Osteocyte (in vitro differentiated cells): ENCODE data around the gene PNRC1. TPM values are rescaled to one million over a fixed set of nuclear protein-coding genes. Genes with fewer than 3 reads are reported as not detected.

Experiments
- DNase-seq: peaks from one replicate; pipeline ENCODE4 v3.0.0; 2021; ENCODE audit warnings: mixed read lengths; ENCODE audit not compliant: unreplicated experiment; ENCODE audit errors: extremely low spot score
- H3K27ac Mint-ChIP-seq: one replicate; pipeline ENCODE4 v1.8.0; 2021; ENCODE audit warnings: mild to moderate bottlenecking, mixed read lengths; ENCODE audit not compliant: unreplicated experiment
- H3K27me3 Mint-ChIP-seq: one replicate; pipeline ENCODE4 v1.8.0; 2021; ENCODE audit warnings: mixed read lengths; ENCODE audit not compliant: unreplicated experiment
- H3K36me3 Mint-ChIP-seq: one replicate; pipeline ENCODE4 v1.8.0; 2021; ENCODE audit warnings: mixed read lengths; ENCODE audit not compliant: unreplicated experiment
- H3K4me1 Mint-ChIP-seq: one replicate; pipeline ENCODE4 v1.8.0; 2021; ENCODE audit warnings: mixed read lengths; ENCODE audit not compliant: unreplicated experiment
- H3K4me3 Mint-ChIP-seq: one replicate; pipeline ENCODE4 v1.8.0; 2021; ENCODE audit warnings: mild to moderate bottlenecking, moderate library complexity, mixed read lengths; ENCODE audit not compliant: unreplicated experiment
- H3K9me3 Mint-ChIP-seq: one replicate; pipeline ENCODE4 v1.8.0; 2021; ENCODE audit warnings: mixed read lengths; ENCODE audit not compliant: unreplicated experiment
- CTCF ChIP-seq: fragments of 200-600 bp; sonication (generic); IDR thresholded peaks from 2 replicates; pipeline ENCODE4 v1.5.0; 2021; ENCODE audit warnings: antibody characterized with exemption, mild to moderate bottlenecking, moderate library complexity
- total RNA-seq: library from RNA; stranded (reverse); gene quantifications from 2 replicates; pipeline ENCODE4 v1.2.1, GENCODE V29; 2021

The PNRC1 gene
- total RNA-seq, 1 donor from 2014 or later: 160 TPM

- Mint-ChIP-seq H3K27me3 (no peaks in the 10 kb centered on the region), H3K36me3 (peaks cover 2% of the 10 kb centered on the region), H3K9me3 (peaks cover 6% of the 10 kb centered on the region), H3K27ac (no peak overlapping the region), H3K4me1 (no peaks in the 10 kb centered on the region), H3K4me3 (no peak overlapping the region)
- DNase-seq: no peak
- no peak for TF ChIP-seq CTCF
Observed at GRCh38 chr6:89131599-89131998, 51.0 kb downstream of the PNRC1 start.

GRCh38 chr6:89132057-89132456 is 51.5 kb downstream of the PNRC1 start:
- no peak overlapping the region for H3K27ac Mint-ChIP-seq
- H3K4me1 Mint-ChIP-seq: no peaks in the 10 kb centered on the region
- no peak overlapping the region for H3K4me3 Mint-ChIP-seq
- H3K27me3 Mint-ChIP-seq: no peaks in the 10 kb centered on the region
- H3K9me3 Mint-ChIP-seq: peaks cover 6% of the 10 kb centered on the region
- no peak for DNase-seq
- TF ChIP-seq CTCF: no peak
- peaks cover 2% of the 10 kb centered on the region for H3K36me3 Mint-ChIP-seq

GRCh38 chr6:89133981-89134380 is 53.4 kb downstream of the PNRC1 start:
- DNase-seq: no peak
- peaks cover 6% of the 10 kb centered on the region for H3K4me1 Mint-ChIP-seq
- H3K36me3 Mint-ChIP-seq: no peaks in the 10 kb centered on the region
- H3K27ac Mint-ChIP-seq: no peak overlapping the region
- H3K4me3 Mint-ChIP-seq: no peak overlapping the region
- no peaks in the 10 kb centered on the region for H3K9me3 Mint-ChIP-seq
- no peak for TF ChIP-seq CTCF
- H3K27me3 Mint-ChIP-seq: no peaks in the 10 kb centered on the region

GRCh38 chr6:89134723-89135122 is 54.2 kb downstream of the PNRC1 start:
- Mint-ChIP-seq H3K4me1 (peaks cover 13% of the 10 kb centered on the region), H3K27ac (no peak overlapping the region)
- TF ChIP-seq CTCF: no peak

More at GRCh38 chr6:89134723-89135122, 54.2 kb downstream of the PNRC1 start:
- Mint-ChIP-seq H3K36me3 (no peaks in the 10 kb centered on the region), H3K27me3 (no peaks in the 10 kb centered on the region), H3K9me3 (no peaks in the 10 kb centered on the region), H3K4me3 (no peak overlapping the region)
- no peak for DNase-seq

Other genes starting within 250 kb of the PNRC1 start
- gene RNGTT, start 117.1 kb upstream of the PNRC1 start, total RNA-seq: 10.5 and 12.7 TPM in 2 replicates
- 3.7 TPM in 2 replicates for gene SRSF12, start 37.3 kb downstream of the PNRC1 start, total RNA-seq
- 7.9 and 9.2 TPM in 2 replicates for gene PM20D2, start 65.3 kb downstream of the PNRC1 start, total RNA-seq
- gene GABRR1, start 136.6 kb downstream of the PNRC1 start, total RNA-seq: not detected in 2 replicates
- gene GABRR2, start 234.5 kb downstream of the PNRC1 start, total RNA-seq: 0.68 and 0.97 TPM in 2 replicates